ENCODE data around the gene PTGES3L. TPM values are rescaled to one million over a fixed set of nuclear protein-coding genes. Genes with fewer than 3 reads are reported as not detected.
"Not testable (repeated sequence)": the region's sequence is repeated elsewhere in the genome, so short reads cannot be mapped to it uniquely, and the experiment has no call there.

Gene PTGES3L
- total and polyA plus RNA-seq, 10 donors = 0.61 to 1.8 (median 0.93) TPM; not detected in 1

DNA sequence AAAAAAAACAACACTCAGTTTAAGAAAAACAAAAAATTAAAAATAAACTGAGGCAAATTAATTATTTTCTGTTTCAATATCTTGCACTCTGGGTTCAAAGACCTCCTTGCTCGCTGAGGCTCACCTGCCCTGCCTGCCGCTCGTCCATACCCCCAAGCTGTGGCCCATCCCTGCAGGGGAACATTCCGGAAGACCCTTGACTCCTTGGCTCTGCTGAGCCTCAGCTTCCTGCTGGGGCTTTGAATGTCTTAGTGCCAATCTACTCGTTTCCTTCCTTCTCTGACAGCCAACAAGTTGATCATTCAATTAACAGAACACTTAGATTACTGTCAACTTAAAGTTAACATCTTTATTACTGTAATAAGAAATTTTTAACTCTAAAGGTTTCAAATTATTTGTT lies 55.0 kb downstream of the PTGES3L start:
- TF ChIP-seq, protein P1, sequence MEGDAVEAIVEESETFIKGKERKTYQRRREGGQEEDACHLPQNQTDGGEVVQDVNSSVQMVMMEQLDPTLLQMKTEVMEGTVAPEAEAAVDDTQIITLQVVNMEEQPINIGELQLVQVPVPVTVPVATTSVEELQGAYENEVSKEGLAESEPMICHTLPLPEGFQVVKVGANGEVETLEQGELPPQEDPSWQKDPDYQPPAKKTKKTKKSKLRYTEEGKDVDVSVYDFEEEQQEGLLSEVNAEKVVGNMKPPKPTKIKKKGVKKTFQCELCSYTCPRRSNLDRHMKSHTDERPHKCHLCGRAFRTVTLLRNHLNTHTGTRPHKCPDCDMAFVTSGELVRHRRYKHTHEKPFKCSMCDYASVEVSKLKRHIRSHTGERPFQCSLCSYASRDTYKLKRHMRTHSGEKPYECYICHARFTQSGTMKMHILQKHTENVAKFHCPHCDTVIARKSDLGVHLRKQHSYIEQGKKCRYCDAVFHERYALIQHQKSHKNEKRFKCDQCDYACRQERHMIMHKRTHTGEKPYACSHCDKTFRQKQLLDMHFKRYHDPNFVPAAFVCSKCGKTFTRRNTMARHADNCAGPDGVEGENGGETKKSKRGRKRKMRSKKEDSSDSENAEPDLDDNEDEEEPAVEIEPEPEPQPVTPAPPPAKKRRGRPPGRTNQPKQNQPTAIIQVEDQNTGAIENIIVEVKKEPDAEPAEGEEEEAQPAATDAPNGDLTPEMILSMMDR (IDR thresholded peaks at IDR 0.05 in 8 of 11, conservative IDR thresholded peaks at IDR 0.05 in 3 of 11) = no peak
- peak in 2 of 3 donors; percentile 35 to 41 for TF ChIP-seq POLR2AphosphoS5 (IDR thresholded peaks at IDR 0.05)
- Histone ChIP-seq H3K27ac (no peak overlapping the region), H3K27me3 (replicated peaks in 1 of 7) (peaks cover 0 to 27% (median 0%) of the 10 kb centered on the region in 7 donors), H3K36me3 (no peaks in the 10 kb centered on the region), H3K4me1 (peaks cover 4 to 31% (median 13%) of the 10 kb centered on the region in 6 donors), H3K9me3 (no peaks in the 10 kb centered on the region), H3K4me3 (no peak overlapping the region)
- no peak for DNase-seq
- WGBS, 5 donors = 7 to 19% (median 12%) methylated on average over 5 of the region's 5 CpGs
- intact Hi-C loops (cut with DNase I; ENCODE audit: low total_unique reads) = no loop called here

DNA sequence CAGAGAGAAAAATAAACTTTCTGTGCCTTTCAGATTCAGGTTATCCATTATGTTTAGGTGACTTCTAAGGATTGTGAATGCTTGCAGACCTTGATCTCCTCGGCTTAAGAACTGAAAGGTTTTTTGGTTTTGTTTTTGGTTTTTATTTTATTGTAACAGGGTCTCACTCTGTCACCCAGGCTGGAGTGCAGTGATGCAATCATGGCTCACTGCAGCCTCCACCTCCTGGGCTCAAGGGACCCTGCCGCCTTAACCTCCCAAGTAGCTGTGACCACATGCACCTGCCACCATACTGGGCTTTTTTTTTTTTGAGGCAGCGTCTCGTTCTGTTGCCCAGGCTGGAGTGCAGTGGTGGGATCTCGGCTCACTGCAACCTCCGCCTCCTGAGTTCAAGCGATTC lies 56.4 kb downstream of the PTGES3L start:
- 82 to 94% (median 88%) methylated on average over 7 of the region's 7 CpGs for WGBS, 5 donors
- Histone ChIP-seq H3K4me1 (peaks cover 0 to 22% (median 10%) of the 10 kb centered on the region in 6 donors), H3K27me3 (replicated peaks in 1 of 7) (peaks cover 0 to 34% (median 0%) of the 10 kb centered on the region in 7 donors)
- H3K9me3 ChIP-seq; intact Hi-C loops (cut with DNase I; ENCODE audit: low total_unique reads); H3K36me3 ChIP-seq; DNase-seq; H3K27ac ChIP-seq; H3K4me3 ChIP-seq: not testable (repeated sequence)

DNA sequence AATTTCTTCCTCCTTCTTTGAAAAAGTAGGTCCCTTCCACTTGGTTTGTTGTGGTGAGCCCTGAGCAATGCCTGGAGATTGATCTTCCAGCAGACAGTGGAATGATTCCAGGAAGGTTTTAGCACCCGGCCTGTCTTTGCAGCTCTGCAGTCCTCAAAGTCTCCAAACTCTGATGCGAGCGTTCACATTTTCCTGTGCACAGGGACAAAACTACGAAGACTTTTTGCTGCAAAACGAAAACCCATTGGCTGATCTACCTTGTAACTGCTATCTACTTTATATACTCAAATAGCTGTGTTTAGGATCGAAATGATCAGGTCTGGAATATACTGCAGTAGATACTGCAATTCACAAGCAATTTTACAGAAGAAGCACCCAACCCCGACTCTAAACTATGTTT lies 57.6 kb downstream of the PTGES3L start:
- intact Hi-C loops (cut with DNase I; ENCODE audit: low total_unique reads) = no loop called here
- peaks cover 0 to 19% (median 9%) of the 10 kb centered on the region in 6 donors for H3K4me1 ChIP-seq
- TF ChIP-seq POLR2AphosphoS5 (IDR thresholded peaks at IDR 0.05) (no peak), POLR2A (IDR thresholded peaks at IDR 0.05) (no peak)
- TF ChIP-seq, protein P1 (IDR thresholded peaks at IDR 0.05 in 8 of 11, conservative IDR thresholded peaks at IDR 0.05 in 3 of 11) = no peak
- H3K9me3 ChIP-seq = no peaks in the 10 kb centered on the region
- H3K4me3 ChIP-seq = no peak overlapping the region
- no peak for DNase-seq
- no peak overlapping the region for H3K27ac ChIP-seq
- H3K27me3 ChIP-seq (replicated peaks in 1 of 7) = peaks cover 0 to 34% (median 0%) of the 10 kb centered on the region in 7 donors
- H3K36me3 ChIP-seq = no peaks in the 10 kb centered on the region
- 71 to 88% (median 81%) methylated on average over 7 of the region's 7 CpGs for WGBS, 5 donors

GRCh38 chr17:42920922-42921321 lies 59.0 kb downstream of the PTGES3L start:
- DNase-seq = no peak
- no peak overlapping the region for H3K4me3 ChIP-seq
- peaks cover 0 to 34% (median 0%) of the 10 kb centered on the region in 7 donors for H3K27me3 ChIP-seq (replicated peaks in 1 of 7)
- H3K9me3 ChIP-seq = no peaks in the 10 kb centered on the region
- TF ChIP-seq, protein P1 (IDR thresholded peaks at IDR 0.05 in 8 of 11, conservative IDR thresholded peaks at IDR 0.05 in 3 of 11) = no peak
- TF ChIP-seq POLR2AphosphoS5 (IDR thresholded peaks at IDR 0.05) (no peak), POLR2A (IDR thresholded peaks at IDR 0.05) (no peak)
- peak overlapping the region in 1 of 8 donors; percentile 21 for H3K27ac ChIP-seq
- no peaks in the 10 kb centered on the region for H3K36me3 ChIP-seq
- WGBS, 5 donors = 23 to 26% (median 24%) methylated on average over 3 of the region's 3 CpGs
- H3K4me1 ChIP-seq = peaks cover 0 to 19% (median 9%) of the 10 kb centered on the region in 6 donors
- intact Hi-C loops (cut with DNase I; ENCODE audit: low total_unique reads) = no loop called here

All from spleen (tissue), 11 donors.